Thyroid gland (tissue), 4 donors: ENCODE results near the gene RIPOR3. TPM values are rescaled to one million over a fixed set of nuclear protein-coding genes. Genes with fewer than 3 reads are reported as not detected.

Experiments
- DNase-seq, 2 donors: peaks; one replicate each; pipeline ENCODE4 v3.0.0-alpha.2; 2019
- H3K27ac ChIP-seq, 3 donors: fragments of 200-600 bp; sonication (generic); 1 replicate in 2 of 3; 2 replicates in 1 of 3; pipeline ENCODE4 v1.5.1; 2016 to 2019; ENCODE audit warnings: mild to moderate bottlenecking in 1 of 3, moderate library complexity in 1 of 3
- H3K27me3 ChIP-seq: fragments of 200-600 bp; sonication (generic); one replicate; pipeline ENCODE4 v1.5.1; 2019
- H3K36me3 ChIP-seq, 2 donors: fragments of 200-600 bp; sonication (generic); one replicate each; pipeline ENCODE4 v1.5.1; 2016 to 2019
- H3K4me1 ChIP-seq, 2 donors: fragments of 200-600 bp; sonication (generic); one replicate each; pipeline ENCODE4 v1.5.1; 2017 to 2019
- H3K4me3 ChIP-seq, 3 donors: fragments of 200-600 bp; sonication (generic); replicated peaks in 1 of 3; 1 replicate in 2 of 3; 2 replicates in 1 of 3; pipeline ENCODE4 v1.5.1; 2016; ENCODE audit warnings: mild to moderate bottlenecking in 1 of 3
- H3K9me3 ChIP-seq: fragments of 200-600 bp; sonication (generic); one replicate; pipeline ENCODE4 v1.5.1; 2017
- POLR2A ChIP-seq, 2 donors: fragments of 450-650 bp; IDR thresholded peaks; one replicate each; pipeline ENCODE4 v1.6.1; 2017; ENCODE audit warnings: antibody characterized with exemption in 2 of 2, mild to moderate bottlenecking in 2 of 2, moderate library complexity in 1 of 2
- WGBS, 2 donors: methylation state at CpG; one replicate each; pipeline ENCODE4 v1.1.5; 2017; 5-methylcytosine and 5-hydroxymethylcytosine counted together
- intact Hi-C: fragments of 100-400 bp; cut with DNase I; formaldehyde crosslinking; loops from one replicate; pipeline ENCODE4 v1.15.1; 2023
- microRNA counts, 2 donors: library from miRNA; unstranded; fragments of <30 nt; microRNA quantifications; one replicate each; lab custom pipeline; 2016 to 2017
- microRNA-seq: library from miRNA; unstranded; fragments of <30 nt; microRNA quantifications from one replicate; pipeline ENCODE4, GENCODE V29; 2016
- small RNA-seq: library from RNA; depleted of rRNA; stranded (forward); fragments of <200 nt; gene quantifications from one replicate; pipeline ENCODE3, GENCODE V24; 2016
- total RNA-seq, 4 donors: library from RNA; depleted of rRNA; stranded (reverse); fragments of >200 nt; gene quantifications; one replicate each; pipeline ENCODE4 v1.2.3, GENCODE V29; 2016
- TF ChIP-seq, protein P1 (sequence below), 6 experiments: fragments of 200-600 bp in 3 of 6; fragments of 450-650 bp in 3 of 6; sonication (generic) in 3 of 6; IDR thresholded peaks; one replicate each; pipeline ENCODE4 v1.5.1; 2016 to 2019; ENCODE audit warnings: antibody characterized with exemption in 6 of 6, mild to moderate bottlenecking in 2 of 6, inconsistent platforms in 1 of 6, moderate library complexity in 1 of 6

The RIPOR3 gene
- total RNA-seq, 4 donors from 2014 or later: 6.2 to 23.9 (median 9.5) TPM

DNA sequence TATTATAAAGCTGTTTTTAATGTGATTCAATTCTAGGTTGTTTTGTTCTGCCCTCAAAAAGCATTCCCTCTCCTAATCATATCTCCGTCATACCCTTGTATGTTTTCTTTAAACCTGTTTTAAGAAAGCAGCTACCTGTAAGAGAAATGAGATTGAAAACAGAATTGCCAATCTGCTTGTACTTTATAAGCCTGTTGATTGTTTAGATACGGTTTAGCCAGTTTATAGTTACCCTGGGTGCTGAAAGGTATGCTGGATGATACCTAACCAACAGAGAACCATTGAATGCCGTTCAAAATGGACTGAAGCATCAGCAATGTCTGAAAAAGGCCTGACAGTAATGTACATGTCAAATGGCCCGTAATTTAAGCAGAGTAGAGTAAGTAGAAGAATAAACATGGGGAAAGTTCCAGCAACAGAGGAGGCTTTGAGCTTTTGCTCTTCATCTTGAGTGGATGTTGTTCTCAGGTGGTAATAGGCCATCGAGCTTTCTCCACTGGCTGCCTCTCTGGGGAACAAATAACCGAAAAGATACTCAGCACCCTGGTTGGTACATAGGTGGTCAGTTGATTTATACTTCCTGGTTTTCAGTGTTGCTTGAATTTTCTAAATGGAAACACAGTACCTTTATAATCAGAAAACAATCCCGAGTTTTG lies 153.7 kb downstream of the RIPOR3 start:
- peak in 1 of 2 donors; percentile 25 for DNase-seq
- H3K27ac ChIP-seq: peak overlapping the region in 2 of 3 donors; percentile 14 to 66
- no peaks in the 10 kb centered on the region for H3K36me3 ChIP-seq
- intact Hi-C loops: no loop called here
- no peaks in the 10 kb centered on the region for H3K9me3 ChIP-seq
- H3K27me3 ChIP-seq: no peaks in the 10 kb centered on the region
- peaks cover 34 to 92% of the 10 kb centered on the region in 2 donors for H3K4me1 ChIP-seq
- no peak overlapping the region for H3K4me3 ChIP-seq
- 52 to 63% methylated on average over 7 of the region's 7 CpGs for WGBS, 2 donors
- no peak for TF ChIP-seq POLR2A (IDR thresholded peaks at IDR 0.05)
- TF ChIP-seq, protein P1, sequence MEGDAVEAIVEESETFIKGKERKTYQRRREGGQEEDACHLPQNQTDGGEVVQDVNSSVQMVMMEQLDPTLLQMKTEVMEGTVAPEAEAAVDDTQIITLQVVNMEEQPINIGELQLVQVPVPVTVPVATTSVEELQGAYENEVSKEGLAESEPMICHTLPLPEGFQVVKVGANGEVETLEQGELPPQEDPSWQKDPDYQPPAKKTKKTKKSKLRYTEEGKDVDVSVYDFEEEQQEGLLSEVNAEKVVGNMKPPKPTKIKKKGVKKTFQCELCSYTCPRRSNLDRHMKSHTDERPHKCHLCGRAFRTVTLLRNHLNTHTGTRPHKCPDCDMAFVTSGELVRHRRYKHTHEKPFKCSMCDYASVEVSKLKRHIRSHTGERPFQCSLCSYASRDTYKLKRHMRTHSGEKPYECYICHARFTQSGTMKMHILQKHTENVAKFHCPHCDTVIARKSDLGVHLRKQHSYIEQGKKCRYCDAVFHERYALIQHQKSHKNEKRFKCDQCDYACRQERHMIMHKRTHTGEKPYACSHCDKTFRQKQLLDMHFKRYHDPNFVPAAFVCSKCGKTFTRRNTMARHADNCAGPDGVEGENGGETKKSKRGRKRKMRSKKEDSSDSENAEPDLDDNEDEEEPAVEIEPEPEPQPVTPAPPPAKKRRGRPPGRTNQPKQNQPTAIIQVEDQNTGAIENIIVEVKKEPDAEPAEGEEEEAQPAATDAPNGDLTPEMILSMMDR (IDR thresholded peaks at IDR 0.05): no peak

DNA sequence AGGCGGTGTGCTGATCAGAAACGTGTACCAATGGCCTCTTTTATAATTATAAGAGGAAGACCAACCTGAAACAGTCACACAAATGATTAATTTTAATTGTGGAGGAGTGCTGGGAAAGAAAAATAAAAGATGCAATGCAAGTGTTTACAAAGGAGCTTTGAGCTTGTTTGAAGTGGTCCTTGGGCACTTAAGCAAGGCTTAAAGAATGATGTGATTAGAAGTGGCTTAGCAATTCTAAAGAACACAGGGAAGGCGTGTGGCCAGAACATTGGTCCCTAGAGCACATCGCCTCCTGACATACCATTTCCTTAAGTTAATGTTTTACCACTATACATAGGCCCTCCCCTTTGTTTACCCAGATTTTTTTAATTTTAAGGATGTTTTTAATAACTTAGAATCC lies 155.0 kb downstream of the RIPOR3 start:
- Histone ChIP-seq H3K27me3 (no peaks in the 10 kb centered on the region), H3K4me1 (peaks cover 47 to 90% of the 10 kb centered on the region in 2 donors), H3K36me3 (no peaks in the 10 kb centered on the region), H3K9me3 (no peaks in the 10 kb centered on the region), H3K4me3 (no peak overlapping the region), H3K27ac (no peak overlapping the region)
- intact Hi-C loops: no loop called here
- DNase-seq: peak; percentile 44 to 49
- 50 to 58% methylated on average over 4 of the region's 4 CpGs for WGBS, 2 donors
- TF ChIP-seq, protein P1 (IDR thresholded peaks at IDR 0.05): no peak
- no peak for TF ChIP-seq POLR2A (IDR thresholded peaks at IDR 0.05)

MicroRNAs within 50 kb of the gene (microRNA counts, 767-probe panel; counts per million panel counts)
- 0 to 976 counts per million in 2 donors for microRNA hsa-miR-645 (lab: Ali Mortazavi, UCI)

Small RNAs within 50 kb of the gene (microRNA-seq; reads per million reads assigned to microRNA genes)
- gene MIR1302-5: not detected
- not detected for gene MIR645

Small RNAs within 50 kb of the gene (small RNA-seq; reads per million reads assigned to genes)
- gene MIR1302-5: not detected
- gene MIR645: not detected
- not detected for gene RF00019

Other genes with a start within 250 kb of the RIPOR3 start
- 10 to 100 TPM; 20.5 to 28.8 (median 24.9) TPM for gene PTPN1, start 181.2 kb downstream of the RIPOR3 start, total RNA-seq
- gene PARD6B, start 40.0 kb upstream of the RIPOR3 start, total RNA-seq: 10 to 100 TPM; 14.3 to 18.1 (median 17.7) TPM
- gene BCAS4, start 103.5 kb upstream of the RIPOR3 start, total RNA-seq: 10 to 100 TPM in 3 of 4 donors, 1 to 10 TPM in 1; 6.6 to 15.7 (median 13.1) TPM
- gene ADNP, start 239.9 kb upstream of the RIPOR3 start, total RNA-seq: 10 to 100 TPM; 55.5 to 68.9 (median 63.5) TPM